Measurements from ENCODE around the gene LDLRAD3.
A peak's percentile ranks its signal among the peaks of the same experiment; 100 is the strongest.

LDLRAD3 gene

DNA sequence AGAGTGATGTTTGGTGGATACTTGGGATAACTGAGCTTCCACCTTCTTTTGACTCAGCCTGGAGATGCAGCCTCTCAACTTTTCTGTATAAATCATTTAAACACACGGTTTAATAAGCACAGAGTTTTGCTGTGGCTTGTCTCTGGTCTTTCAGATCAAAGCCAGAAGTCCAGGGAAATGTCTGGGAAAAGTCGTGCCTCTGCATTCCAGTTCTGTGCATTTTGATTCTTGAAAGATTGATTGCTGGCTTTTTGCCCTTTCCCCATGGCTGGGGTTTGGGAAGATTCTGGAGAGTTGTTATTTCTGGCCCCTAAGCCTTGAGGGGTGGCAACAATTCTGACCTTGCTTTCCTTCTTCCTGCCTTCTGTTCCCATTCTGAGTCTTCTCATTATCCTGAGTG, 191.2 kb downstream of the LDLRAD3 start:
- DNase-seq (ENCODE audit: low spot score), result no peak

GRCh38 chr11:36139767-36140166, 195.9 kb downstream of the LDLRAD3 start:
- DNase-seq (ENCODE audit: low spot score), result no peak

DNA sequence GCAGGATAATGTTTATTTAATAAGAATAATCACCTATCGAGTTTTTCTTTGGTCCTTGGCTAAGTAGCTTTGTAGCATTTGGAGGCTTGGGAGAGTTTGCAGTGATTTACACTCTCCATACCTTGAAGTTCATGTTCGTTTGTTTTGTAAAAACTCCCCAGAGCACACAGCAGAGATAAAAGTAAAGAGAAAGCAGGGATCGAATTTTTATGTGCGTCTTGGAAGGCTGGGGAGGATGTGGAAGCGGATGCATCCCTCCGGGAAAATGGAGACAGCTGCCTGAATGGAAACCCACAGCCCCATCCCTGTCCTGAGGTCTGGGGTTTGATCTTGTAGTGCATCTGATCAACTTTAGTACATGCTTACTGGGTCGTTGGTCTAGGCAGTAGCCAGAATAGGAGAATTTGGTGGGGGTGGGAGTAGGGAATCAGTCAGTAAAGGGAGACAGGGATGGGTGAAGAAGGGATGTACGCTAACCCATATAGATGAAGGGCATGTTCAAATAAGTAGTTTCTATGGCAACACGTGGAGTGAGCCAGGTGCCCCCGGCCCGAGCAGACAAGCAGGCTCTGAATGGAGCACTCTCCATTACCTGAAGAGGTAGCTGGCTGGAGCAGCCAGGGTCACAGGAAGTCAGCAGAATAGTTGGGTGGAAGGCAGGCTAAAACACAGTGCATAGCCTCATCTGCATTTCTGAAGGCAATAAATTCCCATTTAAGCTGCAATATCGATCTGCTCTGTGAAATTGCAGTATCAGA, 197.5 kb downstream of the LDLRAD3 start:
- DNase-seq (ENCODE audit: low spot score), result no peak

GRCh38 chr11:36141956-36142355, 198.1 kb downstream of the LDLRAD3 start:
- no peak for DNase-seq (ENCODE audit: low spot score)

GRCh38 chr11:36142439-36142838, 198.6 kb downstream of the LDLRAD3 start:
- no peak for DNase-seq (ENCODE audit: low spot score)

DNA sequence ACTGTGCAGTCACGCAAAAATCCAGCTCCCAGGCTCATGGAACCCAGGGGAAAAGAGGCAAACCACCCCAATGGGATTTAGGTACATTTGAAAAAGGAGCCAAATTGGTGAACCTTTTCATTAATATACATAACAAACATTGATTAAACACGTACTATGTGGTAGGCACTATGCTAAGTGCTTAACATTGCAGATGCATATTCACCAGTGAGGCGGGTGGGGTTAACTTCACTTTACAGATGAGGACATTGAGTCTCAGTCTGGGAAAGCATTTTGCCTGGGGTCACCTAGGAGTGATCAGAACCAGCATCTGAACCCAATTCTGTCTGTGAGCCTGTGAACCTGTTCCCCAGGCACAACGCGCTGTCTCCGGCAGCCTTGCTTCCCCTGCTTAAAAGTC, 199.0 kb downstream of the LDLRAD3 start:
- DNase-seq (ENCODE audit: low spot score), result no peak

- DNase-seq (ENCODE audit: low spot score), result no peak
Measured at GRCh38 chr11:36146437-36146836, 202.6 kb downstream of the LDLRAD3 start.

DNA sequence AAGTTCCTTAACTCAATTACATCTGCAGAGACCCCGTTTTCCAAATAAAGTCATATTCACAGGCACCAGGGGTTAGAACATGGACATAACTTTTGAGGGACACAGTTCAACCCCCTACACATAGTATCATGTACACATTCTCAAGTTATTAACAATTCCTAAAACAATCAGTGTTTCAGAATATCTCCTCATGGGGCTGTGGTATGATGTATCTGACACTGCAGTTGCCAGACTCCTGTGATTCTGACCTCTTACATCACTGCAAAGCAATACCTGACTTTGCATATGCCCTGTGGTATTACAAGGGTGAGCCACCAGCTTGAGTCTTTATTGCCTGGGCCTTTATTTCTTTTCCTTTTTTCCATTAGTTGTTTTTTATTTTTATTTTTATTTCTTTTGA, 203.6 kb downstream of the LDLRAD3 start:
- no peak for DNase-seq (ENCODE audit: low spot score)

- no peak for DNase-seq (ENCODE audit: low spot score)
Measured at GRCh38 chr11:36148701-36149100, 204.8 kb downstream of the LDLRAD3 start.

DNA sequence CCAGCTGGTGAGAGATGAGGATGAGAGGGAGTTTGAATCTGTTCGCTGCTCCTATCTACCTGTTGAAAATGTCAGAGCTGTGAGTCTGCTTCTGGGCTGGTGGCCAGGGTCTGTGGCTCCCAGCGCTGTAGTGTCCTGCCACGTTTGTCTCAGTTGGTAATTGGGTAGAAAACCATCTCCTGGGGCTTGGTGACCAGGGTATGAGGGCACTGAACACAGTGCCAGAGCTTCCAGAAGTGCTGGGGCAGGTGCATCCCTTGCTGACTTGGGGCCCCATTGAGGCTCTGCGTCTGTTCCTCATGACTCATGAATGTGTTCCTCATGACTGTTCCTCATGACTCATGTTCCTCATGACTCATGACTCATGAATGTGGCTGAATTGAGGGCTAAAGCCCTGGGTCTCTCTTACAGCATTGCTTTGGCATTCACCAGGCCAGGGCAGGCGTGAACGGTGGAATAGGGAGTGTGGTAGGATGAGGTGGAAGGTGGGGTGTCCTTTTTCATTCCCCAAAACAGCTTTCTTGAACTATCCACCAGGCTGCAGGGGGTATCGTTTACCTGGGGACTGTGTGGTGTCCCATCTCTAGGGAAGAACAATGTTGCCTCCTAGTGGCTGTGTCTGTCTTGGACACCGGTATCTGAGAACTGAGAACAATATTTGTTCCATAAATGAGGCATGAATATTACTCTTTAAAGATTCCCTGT, 205.8 kb downstream of the LDLRAD3 start:
- peak; percentile 96 for DNase-seq (ENCODE audit: low spot score)

DNA sequence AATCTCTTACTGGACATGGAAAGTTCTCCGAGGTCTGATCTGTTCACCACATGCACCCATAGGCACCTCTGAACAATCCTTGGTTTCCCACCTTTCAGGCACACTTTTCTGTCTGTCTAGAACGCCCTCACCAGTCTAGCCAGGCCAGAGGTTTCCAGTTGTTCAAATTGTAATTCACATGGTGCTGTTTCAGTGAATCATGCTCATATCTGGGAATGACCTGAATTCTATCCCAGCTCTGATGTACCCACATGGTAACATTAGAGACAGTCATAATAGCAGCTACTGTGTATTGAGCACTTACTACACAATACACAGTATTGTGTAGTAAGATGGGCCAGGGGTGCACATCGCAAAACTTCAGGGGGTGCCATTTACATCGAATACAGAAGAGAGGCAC, 207.1 kb downstream of the LDLRAD3 start:
- DNase-seq (ENCODE audit: low spot score), result no peak

DNA sequence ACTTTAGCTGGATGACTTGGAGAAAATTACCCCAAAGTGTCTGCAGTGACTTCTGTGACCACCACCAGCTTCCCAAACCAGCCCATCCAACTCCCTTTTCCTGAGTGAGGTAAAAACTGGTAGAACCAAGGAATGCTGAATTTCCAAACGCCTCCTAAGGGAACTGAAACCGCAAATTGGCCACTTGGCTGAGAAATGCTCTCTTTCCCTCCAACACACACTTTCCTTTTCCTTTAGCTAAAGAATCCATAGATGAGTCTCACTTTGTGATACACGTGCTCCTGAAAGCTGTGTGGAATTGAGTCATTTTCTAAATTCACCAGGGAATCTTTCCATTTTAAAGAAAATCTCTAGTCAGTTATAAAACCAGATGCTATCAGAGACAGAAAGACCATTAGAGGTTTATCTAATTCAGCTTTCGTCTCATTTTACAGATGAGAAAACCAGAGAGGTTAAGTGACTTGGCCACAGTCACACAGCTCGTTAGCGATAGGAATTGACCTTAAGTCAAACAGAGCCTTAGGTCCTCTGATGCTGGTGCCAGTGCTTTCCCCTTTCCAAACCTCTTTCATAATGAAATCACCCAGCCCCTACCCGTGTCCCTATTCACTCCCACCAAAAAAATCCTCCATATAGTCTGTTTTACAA, 208.2 kb downstream of the LDLRAD3 start:
- DNase-seq (ENCODE audit: low spot score), result no peak

- no peak for DNase-seq (ENCODE audit: low spot score)
Measured at GRCh38 chr11:36153551-36153950, 209.7 kb downstream of the LDLRAD3 start.

DNA sequence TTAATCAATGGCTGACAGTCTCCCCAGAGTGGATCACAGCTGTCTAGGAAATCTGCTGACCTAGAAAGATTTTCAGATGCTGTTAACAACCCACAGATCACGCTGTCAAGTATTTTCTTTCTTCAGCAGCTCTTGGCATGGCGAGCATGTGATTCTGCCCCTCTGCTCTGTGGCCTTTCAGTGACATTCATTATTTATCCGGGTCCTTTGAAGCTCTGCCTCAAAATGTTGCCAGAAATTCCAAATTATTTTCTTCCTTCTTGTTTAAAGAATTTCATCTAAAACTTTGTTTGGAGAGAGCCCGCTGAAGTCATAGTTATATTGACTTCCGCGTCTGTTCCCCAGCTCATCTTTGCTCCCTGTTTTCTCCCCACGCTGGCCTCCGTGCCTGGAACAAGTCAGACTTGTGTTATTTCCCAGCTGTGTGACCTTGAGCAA, 211.3 kb downstream of the LDLRAD3 start:
- no peak for DNase-seq (ENCODE audit: low spot score)

- peak; percentile 50 for DNase-seq (ENCODE audit: low spot score)
Measured at GRCh38 chr11:36155770-36156160, 211.9 kb downstream of the LDLRAD3 start.

DNA sequence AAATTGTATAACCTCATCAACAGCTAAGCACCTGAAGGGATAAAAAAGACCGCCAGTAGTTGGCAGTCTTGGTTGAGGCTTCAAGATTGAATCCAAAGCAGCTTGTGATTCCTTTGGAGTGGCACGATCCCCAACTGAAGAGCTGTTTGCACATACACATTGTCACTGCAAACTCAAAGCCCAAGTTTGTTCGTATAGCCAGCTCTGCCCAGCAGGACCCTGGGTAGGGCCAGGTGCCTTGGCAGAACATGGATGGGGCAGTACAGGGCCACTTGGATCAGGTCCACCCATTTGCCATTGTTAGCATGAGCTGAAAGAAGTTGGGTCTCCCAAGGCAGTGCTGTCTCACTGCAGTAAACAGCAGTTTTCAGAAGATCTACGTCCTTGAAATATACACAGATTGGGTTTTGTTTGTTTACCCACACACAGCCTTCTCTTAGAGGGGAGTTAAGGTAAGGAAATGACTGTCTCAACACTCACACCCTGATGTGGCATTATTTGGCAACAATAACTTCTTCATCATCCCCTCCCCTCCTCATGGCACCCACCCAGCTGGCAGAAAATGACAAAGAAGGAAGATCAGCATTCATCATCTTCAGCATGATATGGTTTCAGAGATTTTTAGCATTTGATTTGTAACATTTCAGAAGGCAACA, 212.4 kb downstream of the LDLRAD3 start:
- no peak for DNase-seq (ENCODE audit: low spot score)

GRCh38 chr11:36156817-36157519, 213.1 kb downstream of the LDLRAD3 start:
- no peak for DNase-seq (ENCODE audit: low spot score)

DNA sequence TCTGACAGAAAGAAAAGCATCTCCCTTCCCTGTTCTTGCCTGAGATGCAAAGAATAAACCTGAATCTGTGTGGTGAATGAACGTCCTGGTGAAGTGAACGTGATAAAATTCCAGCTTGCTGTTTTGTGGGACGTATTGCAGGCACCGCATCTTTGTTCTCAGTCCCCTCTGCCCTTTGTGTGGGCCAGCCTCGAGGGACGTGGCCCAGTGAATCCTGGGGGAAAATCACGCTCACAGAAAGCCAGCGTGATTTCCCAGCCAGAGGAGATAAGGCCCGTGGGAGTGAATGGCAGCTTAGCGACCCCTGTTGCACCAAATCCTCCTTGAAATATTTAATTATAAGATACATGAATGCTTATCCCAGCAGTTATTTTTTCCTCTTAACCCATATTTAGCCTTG, 216.2 kb downstream of the LDLRAD3 start:
- no peak for DNase-seq (ENCODE audit: low spot score)

DNA sequence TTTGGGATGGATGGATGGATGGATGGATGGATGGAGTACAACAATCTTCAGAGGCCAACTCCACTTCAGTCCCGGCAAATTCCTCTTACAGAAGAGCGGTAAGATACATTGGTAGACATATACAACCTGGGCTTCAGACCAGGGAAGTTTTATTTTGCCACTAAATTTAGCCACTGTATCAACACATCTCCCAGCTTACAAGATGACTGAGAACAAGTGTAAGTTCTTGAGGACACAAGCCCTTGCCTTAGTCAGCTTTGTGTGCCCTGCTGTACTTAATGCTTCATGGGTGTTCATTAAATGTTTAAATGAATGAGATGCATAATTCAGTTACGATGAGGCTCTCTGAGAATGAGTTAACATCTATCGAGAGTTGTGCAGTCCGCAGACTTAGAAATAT, 217.7 kb downstream of the LDLRAD3 start:
- DNase-seq (ENCODE audit: low spot score), result no peak

- no peak for DNase-seq (ENCODE audit: low spot score)
Measured at GRCh38 chr11:36162006-36162882, 218.4 kb downstream of the LDLRAD3 start.

- DNase-seq (ENCODE audit: low spot score), result no peak
Measured at GRCh38 chr11:36162883-36163434, 219.1 kb downstream of the LDLRAD3 start.
